Psoas muscle (tissue), 8 donors: ENCODE data around the gene PDE10A. TPM values are rescaled to one million over a fixed set of nuclear protein-coding genes. Genes with fewer than 3 reads are reported as not detected.

Experiments
- ATAC-seq, 4 donors: fragments of 200-7000 bp; cut with Tn5 transposase; one replicate each; pipeline ENCODE4 v1.9.1; 2020; ENCODE audit warnings: moderate library complexity in 3 of 4, mild to moderate bottlenecking in 2 of 4
- DNase-seq, 2 donors: peaks; one replicate each; pipeline ENCODE4 v3.0.0-alpha.2; 2020
- H3K27ac ChIP-seq: fragments of 200-600 bp; one replicate; pipeline ENCODE4 v1.8.0; 2022
- H3K27me3 ChIP-seq, 3 donors: fragments of 200-600 bp in 1 of 3; one replicate each; pipeline versions ENCODE4 v1.6.1 to v1.8.0; 2013 to 2022; ENCODE audit warnings: low read length in 2 of 3, mild to moderate bottlenecking in 2 of 3, moderate library complexity in 1 of 3; ENCODE audit not compliant: insufficient read depth in 3 of 3
- H3K36me3 ChIP-seq, 2 donors: fragments of 200-600 bp in 1 of 2; one replicate each; pipeline versions ENCODE4 v1.6.1 to v1.8.0; 2013 to 2022; ENCODE audit warnings: low read depth in 1 of 2, mild to moderate bottlenecking in 1 of 2, moderate library complexity in 1 of 2; ENCODE audit not compliant: insufficient read depth in 1 of 2
- H3K4me1 ChIP-seq: fragments of 200-600 bp; one replicate; pipeline ENCODE4 v1.8.0; 2022
- H3K4me3 ChIP-seq: fragments of 200-600 bp; one replicate; pipeline ENCODE4 v1.8.0; 2022; ENCODE audit warnings: mild to moderate bottlenecking
- H3K9me3 ChIP-seq: fragments of 200-600 bp; one replicate; pipeline ENCODE4 v1.8.0; 2022
- WGBS, 3 donors: extraction: QIAGEN DNeasy Blood & Tissue Kit; methylation state at CpG; one replicate each; pipeline versions ENCODE4 v1.1.6 to v1.1.7; 2013; 5-methylcytosine and 5-hydroxymethylcytosine counted together
- intact Hi-C, 2 donors: fragments of 100-400 bp; cut with DNase I; formaldehyde crosslinking; loops; one replicate each; pipeline versions ENCODE4 v1.11.0 to v1.14.2; 2022
- polyA plus RNA-seq, 3 donors: library from polyadenylated mRNA; stranded (reverse); fragments of 200-250 nt; gene quantifications; one replicate each; pipeline ENCODE4 v1.2.3, GENCODE V29; 2013
- total RNA-seq, 4 donors: library from RNA; stranded (reverse); fragmentation: NEBNext Ultra II Directional in 2 of 4; extraction: Animal tissue kit (Norgen Biotek cat#: 25700) in 2 of 4; gene quantifications; one replicate each; pipeline versions ENCODE4 v1.2.1 to v1.2.4, GENCODE V29; 2021 to 2023
- TF ChIP-seq, protein P1 (sequence below): fragments of 200-600 bp; IDR thresholded peaks from one replicate; pipeline ENCODE4 v1.8.0; 2022; ENCODE audit warnings: antibody characterized with exemption
- donor health status: healthy with polysubstance abuse.
- donor health status: DM: no; HTN: no; CAD: no; lungs with moderate emphysema.
- donor health status: Bipolar disorder and iron deficiency.
- donor health status: healthy.
- donor health status: DM: yes; HTN: yes; CAD: no.
- donor health status: DM: no; HTN: no; CAD: no.
- donor health status: DM: no; HTN: no; CAD: no.
- donor health status: DM: yes; HTN: yes; CAD: no.

The PDE10A gene
- total and polyA plus RNA-seq, 7 donors = 0.74 to 3.6 (median 1.1) TPM

DNA sequence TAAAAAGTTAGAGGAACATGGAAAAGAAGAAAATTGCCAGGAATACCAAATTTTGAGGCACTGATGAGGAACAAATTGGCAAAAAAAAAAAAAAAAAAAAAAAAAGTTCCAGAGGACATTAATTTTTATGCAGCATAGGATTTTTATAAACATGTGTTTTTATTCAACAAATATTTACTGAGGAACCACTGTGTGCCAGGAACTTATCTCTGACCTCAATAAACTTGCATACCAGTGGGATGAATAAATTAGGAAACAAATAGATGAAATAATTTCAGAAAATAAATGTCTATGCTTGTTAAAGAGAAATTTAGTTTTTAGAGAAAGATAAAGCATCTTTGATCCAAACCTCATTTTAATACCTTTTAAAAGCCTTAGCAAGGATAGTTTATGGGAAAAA, 175.1 kb downstream of the PDE10A start:
- no peak for DNase-seq
- Histone ChIP-seq H3K4me1 (no peaks in the 10 kb centered on the region), H3K9me3 (peaks cover under 1% of the 10 kb centered on the region), H3K27me3 (no peaks in the 10 kb centered on the region), H3K27ac (no peak overlapping the region), H3K36me3 (no peaks in the 10 kb centered on the region), H3K4me3 (no peak overlapping the region)
- intact Hi-C loops = no loop called here
- no peak for ATAC-seq
- TF ChIP-seq, protein P1, sequence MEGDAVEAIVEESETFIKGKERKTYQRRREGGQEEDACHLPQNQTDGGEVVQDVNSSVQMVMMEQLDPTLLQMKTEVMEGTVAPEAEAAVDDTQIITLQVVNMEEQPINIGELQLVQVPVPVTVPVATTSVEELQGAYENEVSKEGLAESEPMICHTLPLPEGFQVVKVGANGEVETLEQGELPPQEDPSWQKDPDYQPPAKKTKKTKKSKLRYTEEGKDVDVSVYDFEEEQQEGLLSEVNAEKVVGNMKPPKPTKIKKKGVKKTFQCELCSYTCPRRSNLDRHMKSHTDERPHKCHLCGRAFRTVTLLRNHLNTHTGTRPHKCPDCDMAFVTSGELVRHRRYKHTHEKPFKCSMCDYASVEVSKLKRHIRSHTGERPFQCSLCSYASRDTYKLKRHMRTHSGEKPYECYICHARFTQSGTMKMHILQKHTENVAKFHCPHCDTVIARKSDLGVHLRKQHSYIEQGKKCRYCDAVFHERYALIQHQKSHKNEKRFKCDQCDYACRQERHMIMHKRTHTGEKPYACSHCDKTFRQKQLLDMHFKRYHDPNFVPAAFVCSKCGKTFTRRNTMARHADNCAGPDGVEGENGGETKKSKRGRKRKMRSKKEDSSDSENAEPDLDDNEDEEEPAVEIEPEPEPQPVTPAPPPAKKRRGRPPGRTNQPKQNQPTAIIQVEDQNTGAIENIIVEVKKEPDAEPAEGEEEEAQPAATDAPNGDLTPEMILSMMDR = no peak

DNA sequence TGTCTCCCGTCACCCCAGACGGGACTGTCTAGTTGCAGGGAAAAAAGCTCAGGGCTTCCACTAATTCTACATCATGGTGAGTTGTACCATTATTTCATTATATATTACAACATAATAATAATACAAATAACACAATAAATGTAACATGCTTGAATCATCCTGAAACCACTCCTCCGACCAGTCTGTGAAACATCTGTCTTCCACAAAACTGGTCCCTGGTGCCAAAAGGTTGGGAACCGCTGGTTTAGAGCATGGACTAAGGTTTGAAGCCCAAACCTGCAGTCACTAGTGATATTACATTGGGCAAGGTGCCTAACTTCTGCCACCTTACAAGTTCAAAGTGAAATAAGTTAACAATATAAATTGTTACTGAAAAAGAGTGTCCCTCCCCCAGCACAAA, 175.7 kb downstream of the PDE10A start:
- no peak overlapping the region for H3K4me3 ChIP-seq
- WGBS, 3 donors = 77 to 82% (median 78%) methylated on average over 4 of the region's 4 CpGs
- no peak overlapping the region for H3K27ac ChIP-seq
- no peaks in the 10 kb centered on the region for H3K27me3 ChIP-seq
- no peaks in the 10 kb centered on the region for H3K36me3 ChIP-seq
- TF ChIP-seq, protein P1 = no peak
- no peaks in the 10 kb centered on the region for H3K4me1 ChIP-seq
- no peak for DNase-seq
- ATAC-seq = no peak
- no peaks in the 10 kb centered on the region for H3K9me3 ChIP-seq
- intact Hi-C loops = no loop called here

- ATAC-seq = peak in 1 of 4 donors; percentile 33
- H3K27ac ChIP-seq = no peak overlapping the region
- no peaks in the 10 kb centered on the region for H3K36me3 ChIP-seq
- no peaks in the 10 kb centered on the region for H3K9me3 ChIP-seq
- no peak overlapping the region for H3K4me3 ChIP-seq
- H3K27me3 ChIP-seq = no peaks in the 10 kb centered on the region
- intact Hi-C loops = no loop called here
- DNase-seq = no peak
- TF ChIP-seq, protein P1 = no peak
- WGBS, 3 donors = 50 to 58% (median 54%) methylated on average over 22 of the region's 22 CpGs
- no peaks in the 10 kb centered on the region for H3K4me1 ChIP-seq
Measured at GRCh38 chr6:165486183-165487137, 176.6 kb downstream of the PDE10A start.

- no peaks in the 10 kb centered on the region for H3K27me3 ChIP-seq
- no peak overlapping the region for H3K4me3 ChIP-seq
- intact Hi-C loops = no loop called here
- TF ChIP-seq, protein P1 = no peak
- WGBS, 3 donors = 86 to 92% (median 88%) methylated on average over 13 of the region's 13 CpGs
- H3K9me3 ChIP-seq = no peaks in the 10 kb centered on the region
- ATAC-seq (no peak), DNase-seq (no peak)
- no peaks in the 10 kb centered on the region for H3K4me1 ChIP-seq
- H3K27ac ChIP-seq = no peak overlapping the region
- no peaks in the 10 kb centered on the region for H3K36me3 ChIP-seq
Measured at GRCh38 chr6:165484178-165484889, 178.7 kb downstream of the PDE10A start.
